AG04450 (cell line): ENCODE measurements around the gene BTBD9. TPM values are rescaled to one million over a fixed set of nuclear protein-coding genes. Genes with fewer than 3 reads are reported as not detected.
"Not testable (repeated sequence)": the region's sequence is repeated elsewhere in the genome, so short reads cannot be mapped to it uniquely, and the experiment has no call there.

Experiments used
- CTCF ChIA-PET: fragments of 300-600, 350-600 bp; formaldehyde crosslinking; extraction: SDS; loops from one replicate; lab custom pipeline; 2022; ENCODE audit warnings: antibody characterized with exemption, inconsistent platforms; lab: Charles Lee
- POLR2A ChIA-PET: fragments of 350-600 bp; formaldehyde crosslinking; extraction: SDS; loops from one replicate; lab custom pipeline; 2021; ENCODE audit warnings: antibody characterized with exemption, inconsistent platforms; lab: Yijun Ruan, JAX
- DNase-seq: peaks from one replicate; pipeline ENCODE4 v3.0.0-alpha.2; 2011; ENCODE audit warnings: low read depth, low spot score
- H3K27ac ChIP-seq: one replicate; pipeline ENCODE4 v1.5.1; 2012; ENCODE audit warnings: low read depth, low read length, control low read depth
- H3K27me3 ChIP-seq: one replicate; pipeline ENCODE4 v1.6.0; 2012; ENCODE audit warnings: low read length; ENCODE audit not compliant: control insufficient read depth, insufficient read depth
- H3K4me3 ChIP-seq: 2 replicates; pipeline ENCODE4 v1.5.1; 2011; ENCODE audit warnings: mild to moderate bottlenecking, low read depth, low read length, control low read depth
- H3K9me3 ChIP-seq: 2 replicates; pipeline ENCODE4 v1.5.1; 2012; ENCODE audit warnings: low read length; ENCODE audit not compliant: control insufficient read depth, insufficient read depth
- CTCF ChIP-seq: IDR thresholded peaks from 2 replicates; pipeline ENCODE4 v1.5.1; 2011; ENCODE audit warnings: low read depth, low read length, control low read depth, inconsistent platforms
- polyA plus RNA-seq: library from polyadenylated mRNA; depleted of rRNA; stranded (reverse); fragments of >200 nt; gene quantifications from 2 replicates; pipeline ENCODE4 v1.2.3, GENCODE V29; 2011; rRNA removed
- small RNA-seq: library from RNA; depleted of rRNA; stranded (forward); fragments of <200 nt; gene quantifications from one replicate; pipeline ENCODE3, GENCODE V24; 2012; ENCODE audit warnings: low read depth; ENCODE audit not compliant: insufficient read length

The BTBD9 gene
- polyA plus RNA-seq, 1 experiment: 7.2 TPM

- ChIA-PET CTCF (interaction anchor here (0.6 kb wide), 1 partner anchor 43 kb away, joined by 3 read pairs; no protein-coding TSS in a partner anchor), POLR2A (interaction anchor here (1.0 kb wide), 1 partner anchor 24 kb away, joined by 3 read pairs; no protein-coding TSS in a partner anchor)
- H3K9me3 ChIP-seq: no peaks in the 10 kb centered on the region
- peak overlapping the region; percentile 55 for H3K27ac ChIP-seq
- peak; percentile 91 for DNase-seq
- H3K27me3 ChIP-seq: no peaks in the 10 kb centered on the region
- TF ChIP-seq CTCF: no peak
- no peak overlapping the region for H3K4me3 ChIP-seq
These were observed 508.2 kb downstream of the BTBD9 start for GRCh38 chr6:38131527-38131965.

GRCh38 chr6:38127284-38127683, 512.4 kb downstream of the BTBD9 start:
- Histone ChIP-seq H3K27ac (no peak overlapping the region), H3K27me3 (no peaks in the 10 kb centered on the region), H3K4me3 (no peak overlapping the region), H3K9me3 (peaks cover 4% of the 10 kb centered on the region; the same call in 1 of the 2 replicates)
- ChIA-PET CTCF (interaction anchor here (0.5 to 1.6 kb wide), 2 partner anchors 367 to 713 kb away, joined by 3 to 4 read pairs; no protein-coding TSS in a partner anchor), POLR2A (no interaction called here)
- no peak for DNase-seq
- TF ChIP-seq CTCF: no peak

GRCh38 chr6:38124224-38124926, 515.4 kb downstream of the BTBD9 start:
- H3K27me3 ChIP-seq, H3K27ac ChIP-seq, H3K9me3 ChIP-seq, H3K4me3 ChIP-seq, DNase-seq, POLR2A ChIA-PET: not testable (repeated sequence)
- CTCF ChIA-PET: interaction anchor here (0.5 to 0.7 kb wide), 2 partner anchors 13 to 419 kb away, joined by 3 to 4 read pairs; no protein-coding TSS in a partner anchor

GRCh38 chr6:38119516-38119915, 520.2 kb downstream of the BTBD9 start:
- CTCF ChIA-PET: interaction anchor here (0.6 to 1.0 kb wide), 3 partner anchors 327 to 511 kb away, joined by 4 to 6 read pairs (median 4); no protein-coding TSS in a partner anchor
- TF ChIP-seq CTCF: no peak
- POLR2A ChIA-PET: interaction anchor here (0.6 kb wide), 2 partner anchors 8 to 33 kb away, joined by 3 to 5 read pairs; no protein-coding TSS in a partner anchor
- H3K27ac ChIP-seq: no peak overlapping the region
- peaks cover 2% of the 10 kb centered on the region; the same call in 1 of the 2 replicates for H3K9me3 ChIP-seq
- no peaks in the 10 kb centered on the region for H3K27me3 ChIP-seq
- H3K4me3 ChIP-seq: no peak overlapping the region
- DNase-seq: no peak

- DNase-seq: no peak
- Histone ChIP-seq H3K9me3 (no peaks in the 10 kb centered on the region), H3K4me3 (no peak overlapping the region), H3K27ac (no peak overlapping the region), H3K27me3 (no peaks in the 10 kb centered on the region)
- POLR2A ChIA-PET: no interaction called here
- CTCF ChIA-PET: interaction anchor here (0.5 to 1.0 kb wide), 5 partner anchors 17 to 511 kb away, joined by 4 to 6 read pairs (median 5); no protein-coding TSS in a partner anchor
- no peak for TF ChIP-seq CTCF
These were observed 520.9 kb downstream of the BTBD9 start for GRCh38 chr6:38118791-38119365.

Small RNA genes lying within 50 kb of the gene (small RNA-seq; reads per million reads assigned to genes)
- gene RF00019 (not detected), gene RF00279 (not detected)

Other genes starting within 250 kb of the BTBD9 start
- gene GLO1, start 63.2 kb upstream of the BTBD9 start, polyA plus RNA-seq: 88.1 and 123 TPM in 2 replicates
- not detected in 2 replicates for gene DNAH8, start 75.4 kb upstream of the BTBD9 start, polyA plus RNA-seq